DND-41 (cell line): ENCODE results near the gene BARX1.

ENCODE experiments used
- EZH2 ChIP-seq: IDR thresholded peaks from 3 replicates; pipeline ENCODE4 v1.6.1; 2012; ENCODE audit warnings: borderline replicate concordance, low read depth, mild to moderate bottlenecking, moderate library complexity, low read length, inconsistent platforms; ENCODE audit not compliant: severe bottlenecking
- TF ChIP-seq, protein P1 (sequence below): IDR thresholded peaks from 2 replicates; pipeline ENCODE4 v1.5.1; 2012; ENCODE audit warnings: borderline replicate concordance, low read length, moderate library complexity, mild to moderate bottlenecking; ENCODE audit not compliant: poor library complexity, severe bottlenecking; ENCODE audit errors: extremely low read depth

GRCh38 chr9:93955111-93955980 lies at the start of gene BARX1:
- TF ChIP-seq, protein P1, sequence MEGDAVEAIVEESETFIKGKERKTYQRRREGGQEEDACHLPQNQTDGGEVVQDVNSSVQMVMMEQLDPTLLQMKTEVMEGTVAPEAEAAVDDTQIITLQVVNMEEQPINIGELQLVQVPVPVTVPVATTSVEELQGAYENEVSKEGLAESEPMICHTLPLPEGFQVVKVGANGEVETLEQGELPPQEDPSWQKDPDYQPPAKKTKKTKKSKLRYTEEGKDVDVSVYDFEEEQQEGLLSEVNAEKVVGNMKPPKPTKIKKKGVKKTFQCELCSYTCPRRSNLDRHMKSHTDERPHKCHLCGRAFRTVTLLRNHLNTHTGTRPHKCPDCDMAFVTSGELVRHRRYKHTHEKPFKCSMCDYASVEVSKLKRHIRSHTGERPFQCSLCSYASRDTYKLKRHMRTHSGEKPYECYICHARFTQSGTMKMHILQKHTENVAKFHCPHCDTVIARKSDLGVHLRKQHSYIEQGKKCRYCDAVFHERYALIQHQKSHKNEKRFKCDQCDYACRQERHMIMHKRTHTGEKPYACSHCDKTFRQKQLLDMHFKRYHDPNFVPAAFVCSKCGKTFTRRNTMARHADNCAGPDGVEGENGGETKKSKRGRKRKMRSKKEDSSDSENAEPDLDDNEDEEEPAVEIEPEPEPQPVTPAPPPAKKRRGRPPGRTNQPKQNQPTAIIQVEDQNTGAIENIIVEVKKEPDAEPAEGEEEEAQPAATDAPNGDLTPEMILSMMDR = no peak
- no peak for TF ChIP-seq EZH2
